OCI-M2 (cell line): ENCODE results near the gene GRPEL2.
"Not testable (repeated sequence)": the region's sequence is repeated elsewhere in the genome, so short reads cannot be mapped to it uniquely, and the experiment has no call there.

Source experiments
- DNase-seq: peaks from one replicate; lab custom pipeline; 2025; ENCODE audit not compliant: unreplicated experiment; lab: John Stamatoyannopoulos, UW

The GRPEL2 gene

GRCh38 chr5:149394996-149395395 is 49.7 kb downstream of the GRPEL2 start:
- DNase-seq: not testable (repeated sequence)

- no peak for DNase-seq
Measured at GRCh38 chr5:149397530-149397929, 52.2 kb downstream of the GRPEL2 start.

- DNase-seq: not testable (repeated sequence)
Measured at GRCh38 chr5:149398747-149399266, 53.5 kb downstream of the GRPEL2 start.

GRCh38 chr5:149399775-149400174 is 54.5 kb downstream of the GRPEL2 start:
- no peak for DNase-seq

- DNase-seq: no peak
Measured at GRCh38 chr5:149400304-149400703, 55.0 kb downstream of the GRPEL2 start.

- DNase-seq: no peak
Measured at GRCh38 chr5:149401051-149401450, 55.8 kb downstream of the GRPEL2 start.

- no peak for DNase-seq
Measured at GRCh38 chr5:149402291-149402690, 57.0 kb downstream of the GRPEL2 start.
